HepG2 (cell line): ENCODE results near the gene DENND5B. TPM values are rescaled to one million over a fixed set of nuclear protein-coding genes. Genes with fewer than 3 reads are reported as not detected.

ENCODE experiments used
- ATAC-seq: fragments of 200-7000 bp; cut with Tn5 transposase; 3 replicates; pipeline ENCODE4 v1.9.1; 2020; ENCODE audit warnings: mild to moderate bottlenecking, moderate library complexity
- BruUV-seq: library from RNA; stranded (reverse); fragments of 400-500 nt; replicated peaks from 2 replicates; lab custom pipeline; 2021; lab: Mats Ljungman, UMichigan
- CTCF ChIA-PET: fragments of 300-600 bp; formaldehyde crosslinking; extraction: SDS; loops from one replicate; lab custom pipeline; 2021; ENCODE audit warnings: low total read pairs, inconsistent platforms, low intra/inter-chr PET ratio; lab: Yijun Ruan, JAX
- POLR2A ChIA-PET: fragments of 350-600 bp; sonication (Branson Sonifier 250); formaldehyde crosslinking; loops from one replicate; lab custom pipeline; 2020; ENCODE audit warnings: antibody characterized with exemption, inconsistent platforms; lab: Yijun Ruan, JAX
- DNase-seq: peaks from one replicate; pipeline ENCODE4 v3.0.0-alpha.2; 2015; ENCODE audit warnings: low spot score
- FAIRE-seq: peaks from 3 replicates; lab custom pipeline; 2011; peaks lifted over from hg19 to GRCh38; lab: Jason Lieb, UNC
- H2AFZ ChIP-seq: one replicate; pipeline ENCODE4 v1.6.1; 2011; ENCODE audit warnings: low read length, inconsistent platforms
- H3K27ac ChIP-seq: fragments of 300-600 bp; 3 replicates; pipeline ENCODE4 v1.8.0; 2011; ENCODE audit warnings: mixed run types, mild to moderate bottlenecking, mixed read lengths, low read length, inconsistent platforms; ENCODE audit not compliant: insufficient read depth; ENCODE audit errors: extremely low read length
- H3K27me3 ChIP-seq, 2 experiments: fragments of 200-600 bp in 1 of 2; 2 replicates in 1 of 2; 3 replicates in 1 of 2; pipeline versions ENCODE4 v1.6.0 to v1.8.0; 2011; ENCODE audit warnings: low read length in 2 of 2, mild to moderate bottlenecking in 2 of 2, moderate library complexity in 2 of 2, inconsistent platforms in 1 of 2; ENCODE audit not compliant: insufficient read depth in 2 of 2, control insufficient read depth in 1 of 2
- H3K36me3 ChIP-seq, 2 experiments: fragments of 200-600 bp in 1 of 2; replicated peaks in 1 of 2; 2 replicates in 1 of 2; 3 replicates in 1 of 2; pipeline versions ENCODE4 v1.5.1 to v1.8.0; 2011; ENCODE audit warnings: low read length in 2 of 2, inconsistent platforms in 1 of 2; ENCODE audit not compliant: insufficient read depth in 2 of 2, control insufficient read depth in 1 of 2
- H3K4me1 ChIP-seq: 2 replicates; pipeline ENCODE4 v1.5.1; 2012; ENCODE audit warnings: low read length, inconsistent platforms; ENCODE audit not compliant: insufficient read depth
- H3K4me2 ChIP-seq: 2 replicates; pipeline ENCODE4 v1.6.0; 2011; ENCODE audit warnings: low read depth, low read length, inconsistent platforms
- H3K4me3 ChIP-seq, 3 experiments: fragments of 200-600 bp in 1 of 3; sonication (generic), shearing (Covaris generic) in 1 of 3; replicated peaks in 1 of 3; 2 replicates each; pipeline ENCODE4 v1.5.1; 2011 to 2016; ENCODE audit warnings: low read length in 3 of 3, inconsistent platforms in 2 of 3, low read depth in 2 of 3, mild to moderate bottlenecking in 2 of 3, control low read depth in 1 of 3, mixed read lengths in 1 of 3; ENCODE audit not compliant: insufficient read depth in 1 of 3
- H3K79me2 ChIP-seq: one replicate; pipeline ENCODE4 v1.6.1; 2011; ENCODE audit warnings: low read length, inconsistent platforms; ENCODE audit not compliant: insufficient read depth
- H3K9ac ChIP-seq: 2 replicates; pipeline ENCODE4 v1.6.0; 2011; ENCODE audit warnings: mild to moderate bottlenecking, low read depth, low read length, inconsistent platforms; ENCODE audit not compliant: insufficient read depth
- H3K9me3 ChIP-seq: 2 replicates; pipeline ENCODE4 v1.5.1; 2012; ENCODE audit warnings: mild to moderate bottlenecking, low read length
- H4K20me1 ChIP-seq: 2 replicates; pipeline ENCODE4 v1.6.0; 2011; ENCODE audit warnings: inconsistent platforms, mild to moderate bottlenecking, low read length, moderate library complexity; ENCODE audit not compliant: insufficient read depth
- ARID5B ChIP-seq: IDR thresholded peaks from 2 replicates; pipeline ENCODE4 v1.4.0; 2020; ENCODE audit warnings: mild to moderate bottlenecking, missing genetic modification reagents
- E2F2 ChIP-seq: sonication (generic); formaldehyde crosslinking; IDR thresholded peaks from 2 replicates; pipeline ENCODE4 v1.4.0; 2020; ENCODE audit warnings: missing genetic modification reagents, borderline replicate concordance
- ETV5 ChIP-seq: IDR thresholded peaks from 2 replicates; pipeline ENCODE4 v1.6.1; 2018; ENCODE audit warnings: missing biosample characterization, missing genetic modification reagents, inconsistent platforms, borderline replicate concordance
- HNF4A ChIP-seq: sonication (generic); formaldehyde crosslinking; IDR thresholded peaks from 2 replicates; pipeline ENCODE4 v1.4.0; 2020; ENCODE audit warnings: missing genetic modification reagents
- HNRNPL ChIP-seq: fragments of 200-400 bp; formaldehyde crosslinking; IDR thresholded peaks from 2 replicates; pipeline ENCODE4 v1.6.1; 2017; ENCODE audit warnings: mild to moderate bottlenecking, low read depth, low read length
- NFIB ChIP-seq: sonication (generic); formaldehyde crosslinking; IDR thresholded peaks from 2 replicates; pipeline ENCODE4 v1.9.0; 2021; ENCODE audit warnings: missing genetic modification reagents, mild to moderate bottlenecking, borderline replicate concordance
- NR2F2 ChIP-seq: IDR thresholded peaks from 2 replicates; pipeline ENCODE4 v1.6.1; 2012; ENCODE audit warnings: low read depth, inconsistent platforms, borderline replicate concordance
- SRSF4 ChIP-seq: fragments of 200-400 bp; formaldehyde crosslinking; IDR thresholded peaks from one replicate; pipeline ENCODE4 v1.6.1; 2018; ENCODE audit warnings: mild to moderate bottlenecking, low read depth, low read length, moderate library complexity; ENCODE audit not compliant: poor library complexity, severe bottlenecking
- ZFP36 ChIP-seq: fragments of 150-350 bp; IDR thresholded peaks from 2 replicates; pipeline ENCODE4 v1.6.1; 2018; ENCODE audit warnings: borderline replicate concordance, low read length, low read depth; ENCODE audit not compliant: partially characterized antibody
- ZKSCAN5 ChIP-seq: sonication (generic); formaldehyde crosslinking; IDR thresholded peaks from 2 replicates; pipeline ENCODE4 v1.5.1; 2020; ENCODE audit warnings: mild to moderate bottlenecking, missing genetic modification reagents
- ZNF530 ChIP-seq: sonication (generic); formaldehyde crosslinking; IDR thresholded peaks from 2 replicates; pipeline ENCODE4 v1.5.0; 2020; ENCODE audit warnings: low read depth, mild to moderate bottlenecking, missing genetic modification reagents
- ZNF703 ChIP-seq: sonication (generic); formaldehyde crosslinking; IDR thresholded peaks from 2 replicates; pipeline ENCODE4 v1.5.1; 2020; ENCODE audit warnings: missing genetic modification reagents, mild to moderate bottlenecking, moderate library complexity, borderline replicate concordance
- WGBS: methylation state at CpG from one replicate; pipeline ENCODE4 v1.1.6; 2017; ENCODE audit warnings: low lambda C conversion rate; 5-methylcytosine and 5-hydroxymethylcytosine counted together
- in situ Hi-C: cut with HindIII; loops from 2 replicates; pipeline ENCODE4 v1.10.0; 2017; ENCODE audit warnings: low pct_unique_long_range_greater_than_20kb; ENCODE audit not compliant: extremely low pct_ligation_motif_present
- intact Hi-C: fragments of 100-400 bp; cut with micrococcal nuclease; formaldehyde crosslinking; loops from one replicate; pipeline ENCODE4 v1.10.0; 2022; ENCODE audit not compliant: unreplicated experiment
- polyA plus RNA-seq, 8 experiments: library from polyadenylated mRNA; depleted of rRNA in 3 of 8; stranded (reverse) in 7 of 8; unstranded in 1 of 8; fragments of >200 nt; fragmentation: Illumina TruSeq in 4 of 8; extraction: Trizol in 4 of 8; gene quantifications; 2 replicates each; pipeline versions ENCODE4 v1.2.1 to v1.2.3, GENCODE V29; 2011 to 2016; ENCODE audit warnings: low read depth in 4 of 8, missing spikeins in 1 of 8, mixed read lengths in 1 of 8; ENCODE audit not compliant: insufficient read depth in 1 of 8
- total RNA-seq, 5 experiments: library from RNA; depleted of rRNA; stranded (reverse); fragments of >200 nt; fragmentation: Illumina TruSeq; extraction: Trizol; gene quantifications; 2 replicates each; pipeline ENCODE4 v1.2.3, GENCODE V29; 2016; ENCODE audit warnings: low read depth in 1 of 5

Gene DENND5B
- total and polyA plus RNA-seq, 2 of the 13 experiments (the other 11 are each of a cell fraction or from before 2014, with no cell fraction given) = 14.7 to 18.7 TPM

GRCh38 chr12:31339831-31340622, 250.9 kb downstream of the DENND5B start:
- POLR2A ChIA-PET = interaction anchor here (0.6 to 0.7 kb wide), 3 partner anchors 16 to 89 kb away, joined by 3 to 5 read pairs (median 3); no protein-coding TSS in a partner anchor
- FAIRE-seq = no peak

GRCh38 chr12:31337952-31338351, 253.0 kb downstream of the DENND5B start:
- ATAC-seq = peak; percentile 51; the same call in 2 of the 3 replicates
- no peaks in the 10 kb centered on the region for H3K79me2 ChIP-seq
- ChIA-PET CTCF (no interaction called here), POLR2A (interaction anchor here (3.3 kb wide), 1 partner anchor 12 kb away, joined by 10 read pairs; the partner anchor contains the start of gene SINHCAF)
- BruUV-seq = no TSS peak
- H3K4me1 ChIP-seq = peaks cover 12% of the 10 kb centered on the region
- H3K36me3 ChIP-seq = no peaks in the 10 kb centered on the region
- no peak overlapping the region for H3K27ac ChIP-seq
- no peaks in the 10 kb centered on the region for H3K9me3 ChIP-seq
- FAIRE-seq = peak; percentile 39
- peaks cover 0 to under 1% of the 10 kb centered on the region in 2 experiments; a peak in 1 of 5 replicates for H3K27me3 ChIP-seq
- WGBS = 14% methylated on average over 4 of the region's 4 CpGs
- peak overlapping the region; percentile 39 for H3K4me2 ChIP-seq
- no peak overlapping the region for H2AFZ ChIP-seq
- H4K20me1 ChIP-seq = no peaks in the 10 kb centered on the region
- peak; percentile 25 for DNase-seq
- no peak overlapping the region for H3K9ac ChIP-seq
- intact Hi-C loops = no loop called here
- in situ Hi-C loops = no loop called here
- H3K4me3 ChIP-seq = no peak overlapping the region
- 0 out of 2 replicates have a peak, but pooled peaks have one; percentile 30 for TF ChIP-seq ARID5B (CRISPR knock-in tag)
- peak; percentile 46; the same call in 1 of the 2 replicates for TF ChIP-seq ETV5
- TF ChIP-seq ZKSCAN5 (CRISPR knock-in tag) = peak; percentile 95
- no peak for TF ChIP-seq ZFP36
- TF ChIP-seq NR2F2 = peak; percentile 26; the same call in 1 of the 2 replicates
- TF ChIP-seq HNF4A (CRISPR knock-in tag) = peak; percentile 32; the same call in 1 of the 2 replicates

More at GRCh38 chr12:31339831-31340622, 250.9 kb downstream of the DENND5B start:
- TF ChIP-seq E2F2 (no peak), NFIB (CRISPR knock-in tag) (no peak), SRSF4 (no peak), ZNF530 (no peak), ZNF703 (CRISPR knock-in tag) (no peak), HNRNPL (no peak)
- Histone ChIP-seq H3K79me2 (no peaks in the 10 kb centered on the region), H3K4me1 (peaks cover 12% of the 10 kb centered on the region), H3K9me3 (no peaks in the 10 kb centered on the region), H3K4me3 (no peak overlapping the region), H4K20me1 (no peaks in the 10 kb centered on the region), H3K4me2 (no peak overlapping the region), H3K27me3 (no peaks in the 10 kb centered on the region), H3K36me3 (no peaks in the 10 kb centered on the region), H3K27ac (no peak overlapping the region), H2AFZ (no peak overlapping the region), H3K9ac (no peak overlapping the region)
- WGBS = 36% methylated on average over 10 of the region's 10 CpGs
- DNase-seq (no peak), ATAC-seq (no peak)
- intact Hi-C loops (no loop called here), in situ Hi-C loops (no loop called here)
- BruUV-seq = no TSS peak
- CTCF ChIA-PET = no interaction called here
